GM12878 (cell line): ENCODE measurements around the gene WASF1. TPM values are rescaled to one million over a fixed set of nuclear protein-coding genes. Genes with fewer than 3 reads are reported as not detected.

Source experiments
- ATAC-seq: fragments of 200-7000 bp; cut with Tn5 transposase; 3 replicates; pipeline ENCODE4 v1.9.1; 2020; ENCODE audit warnings: mild to moderate bottlenecking, moderate library complexity
- BruUV-seq: library from RNA; stranded (reverse); fragments of 400-500 nt; replicated peaks from 2 replicates; lab custom pipeline; 2021; lab: Mats Ljungman, UMichigan
- CTCF ChIA-PET: fragments of 300-600 bp; sonication (Branson Sonifier 250); formaldehyde crosslinking; extraction: SDS; loops from one replicate; lab custom pipeline; 2021; ENCODE audit warnings: inconsistent platforms; lab: Yijun Ruan, JAX
- POLR2A ChIA-PET: fragments of 350-600 bp; formaldehyde crosslinking; extraction: SDS; loops from one replicate; lab custom pipeline; 2021; ENCODE audit warnings: inconsistent platforms; lab: Charles Lee
- RAD21 ChIA-PET: fragments of 300-600 bp; sonication (Branson Sonifier 250); formaldehyde crosslinking; loops from one replicate; lab custom pipeline; 2023; ENCODE audit warnings: antibody characterized with exemption; ENCODE audit not compliant: unreplicated experiment; lab: Charles Lee
- SMC1A ChIA-PET: fragments of 300-600 bp; sonication (Branson Sonifier 250); formaldehyde crosslinking; loops from one replicate; lab custom pipeline; 2023; ENCODE audit not compliant: unreplicated experiment, uncharacterized antibody; lab: Charles Lee
- DNase-seq: peaks from one replicate; pipeline ENCODE4 v3.0.0-alpha.2; 2011; ENCODE audit warnings: low read depth, low spot score
- FAIRE-seq: peaks from 3 replicates; lab custom pipeline; 2011; peaks lifted over from hg19 to GRCh38; lab: Jason Lieb, UNC
- H2AFZ ChIP-seq: 2 replicates; pipeline ENCODE4 v1.6.0; 2011; ENCODE audit warnings: low read depth, low read length, control low read depth; ENCODE audit not compliant: control insufficient read depth
- H3K27ac ChIP-seq: 2 replicates; pipeline ENCODE4 v1.5.1; 2011; ENCODE audit warnings: control low read depth; ENCODE audit not compliant: control insufficient read depth, insufficient read depth
- H3K27me3 ChIP-seq, 2 experiments: replicated peaks in 1 of 2; 2 replicates each; pipeline versions ENCODE4 v1.6.0 to v1.6.1; 2011; ENCODE audit warnings: low read length in 1 of 2; ENCODE audit not compliant: control insufficient read depth in 2 of 2, insufficient read depth in 2 of 2
- H3K36me3 ChIP-seq, 2 experiments: 2 replicates each; pipeline ENCODE4 v1.5.1; 2011; ENCODE audit warnings: low read length in 1 of 2; ENCODE audit not compliant: control insufficient read depth in 2 of 2, insufficient read depth in 2 of 2
- H3K4me1 ChIP-seq: 2 replicates; pipeline ENCODE4 v1.6.1; 2011; ENCODE audit warnings: mild to moderate bottlenecking, low read length, moderate library complexity, mixed read lengths; ENCODE audit not compliant: control insufficient read depth, insufficient read depth
- H3K4me2 ChIP-seq: 2 replicates; pipeline ENCODE4 v1.6.0; 2011; ENCODE audit warnings: control low read depth; ENCODE audit not compliant: control insufficient read depth, insufficient read depth
- H3K4me3 ChIP-seq: fragments of 200-600 bp; sonication (generic); 2 replicates; pipeline ENCODE4 v1.5.1; 2016
- H3K79me2 ChIP-seq: 2 replicates; pipeline ENCODE4 v1.6.0; 2011; ENCODE audit warnings: low read length; ENCODE audit not compliant: control insufficient read depth, insufficient read depth
- H3K9ac ChIP-seq: 2 replicates; pipeline ENCODE4 v1.8.0; 2011; ENCODE audit warnings: low read length, control low read depth, mixed read lengths; ENCODE audit not compliant: control insufficient read depth, insufficient read depth
- H3K9me3 ChIP-seq: replicated peaks from 3 replicates; pipeline ENCODE4 v1.5.1; 2011; ENCODE audit warnings: mild to moderate bottlenecking, low read length; ENCODE audit not compliant: control insufficient read depth, insufficient read depth
- H4K20me1 ChIP-seq: 2 replicates; pipeline ENCODE4 v1.6.0; 2011; ENCODE audit not compliant: control insufficient read depth, insufficient read depth
- GATAD2B ChIP-seq: fragments of 450-650 bp; conservative IDR thresholded peaks from 2 replicates; pipeline ENCODE4 v1.6.1; 2017; ENCODE audit warnings: low read depth, mild to moderate bottlenecking, moderate library complexity
- IKZF1 ChIP-seq: fragments of 450-650 bp; conservative IDR thresholded peaks from 2 replicates; pipeline ENCODE4 v1.6.1; 2017; ENCODE audit warnings: antibody characterized with exemption, mild to moderate bottlenecking
- NBN ChIP-seq: fragments of 450-650 bp; IDR thresholded peaks from 2 replicates; pipeline ENCODE4 v1.6.1; 2016
- PKNOX1 ChIP-seq: fragments of 450-650 bp; IDR thresholded peaks from 2 replicates; pipeline ENCODE4 v1.6.1; 2016; ENCODE audit warnings: mild to moderate bottlenecking
- POLR2A ChIP-seq: IDR thresholded peaks from 2 replicates; pipeline ENCODE4 v1.6.1; 2011; ENCODE audit warnings: low read depth, mild to moderate bottlenecking, low read length
- WGBS: methylation state at CpG from one replicate; pipeline ENCODE4 v1.1.6; 2016; ENCODE audit warnings: low lambda C conversion rate; ENCODE audit not compliant: insufficient replicate concordance, insufficient coverage; ENCODE audit errors: missing lambda C conversion rate; 5-methylcytosine and 5-hydroxymethylcytosine counted together
- in situ Hi-C: fragments of 300-500 bp; cut with MboI; formaldehyde crosslinking; loops from 9 replicates; pipeline ENCODE4 v1.14.3; 2018; ENCODE audit warnings: mixed read lengths
- intact Hi-C: fragments of 100-400 bp; cut with micrococcal nuclease; formaldehyde crosslinking; loops from one replicate; pipeline ENCODE4 v1.14.2; 2022; ENCODE audit not compliant: unreplicated experiment
- polyA plus RNA-seq, 11 experiments: library from polyadenylated mRNA; depleted of rRNA in 4 of 11; unstranded in 6 of 11; stranded (reverse) in 5 of 11; fragments of >200 nt; fragmentation: Nextera tagmentation in 4 of 11; fragmentation: Illumina TruSeq in 1 of 11; extraction: Ambion mirVana in 4 of 11; extraction: Trizol in 1 of 11; gene quantifications; 1 replicate in 1 of 11; 2 replicates in 10 of 11; pipeline versions ENCODE4 v1.2.1 to v1.2.3, GENCODE V29; 2011 to 2016; ENCODE audit warnings: inconsistent platforms in 2 of 11, missing spikeins in 2 of 11, low read depth in 1 of 11
- total RNA-seq, 4 experiments: library from RNA; depleted of rRNA in 3 of 4; stranded (reverse); fragments of >200 nt in 3 of 4; fragmentation: Illumina TruSeq in 1 of 4; extraction: Trizol in 1 of 4; gene quantifications; 2 replicates each; pipeline versions ENCODE4 v1.2.1 to v1.2.3, GENCODE V29; 2013 to 2021

WASF1 gene
- total and polyA plus RNA-seq, 10 of the 15 experiments (the other 5 are each of a cell fraction or from before 2014, with no cell fraction given), result 1.3 to 10.2 (median 4.5) TPM

GRCh38 chr6:110181131-110182030 is 1.9 kb upstream of the WASF1 start:
- peaks cover 3% of the 10 kb centered on the region for H3K4me1 ChIP-seq
- peaks cover 58% of the 10 kb centered on the region for H3K79me2 ChIP-seq
- peak overlapping the region; percentile 78 for H3K4me3 ChIP-seq
- in situ Hi-C loops, result no loop called here
- SMC1A ChIA-PET, result interaction anchor here (0.6 to 1.9 kb wide), 8 partner anchors 8 to 184 kb away, joined by 3 to 11 read pairs (median 4); no protein-coding TSS in a partner anchor
- peak; percentile 61; the same call in 1 of the 2 replicates for TF ChIP-seq PKNOX1
- TF ChIP-seq GATAD2B, result no peak
- TF ChIP-seq POLR2A, result no peak
- 0 out of 2 replicates have a peak, but pooled peaks have one; percentile 29 for TF ChIP-seq NBN
- TF ChIP-seq IKZF1, result 0 out of 2 replicates have a peak, but pooled peaks have one; percentile 9
- H3K9me3 ChIP-seq, result no peaks in the 10 kb centered on the region
- intact Hi-C loops, result loop anchor here (5.0 to 10.0 kb wide), 3 partner anchors 139 to 707 kb away; partner anchors contain the start of genes AK9 and FIG4
- POLR2A ChIA-PET, result interaction anchor here (0.5 to 1.9 kb wide), 4 partner anchors 16 to 373 kb away, joined by 4 to 6 read pairs (median 4); no protein-coding TSS in a partner anchor
- FAIRE-seq, result peak; percentile 69
- peak overlapping the region; percentile 77 for H3K27ac ChIP-seq
- peak overlapping the region; percentile 89 for H3K4me2 ChIP-seq
- no peaks in the 10 kb centered on the region; a peak in 1 of 4 replicates for H3K36me3 ChIP-seq
- no TSS peak for BruUV-seq
- peak; percentile 42 for ATAC-seq
- CTCF ChIA-PET, result interaction anchor here (1.0 to 1.4 kb wide), 6 partner anchors 24 to 681 kb away, joined by 3 to 8 read pairs (median 3); no protein-coding TSS in a partner anchor
- 18% methylated on average over 6 of the region's 6 CpGs for WGBS
- RAD21 ChIA-PET, result interaction anchor here (0.9 to 1.1 kb wide), 2 partner anchors 24 to 52 kb away, joined by 3 to 12 read pairs; no protein-coding TSS in a partner anchor
- DNase-seq, result no peak
- H3K9ac ChIP-seq, result peak overlapping the region; percentile 80
- no peak overlapping the region for H2AFZ ChIP-seq
- no peaks in the 10 kb centered on the region for H3K27me3 ChIP-seq
- no peaks in the 10 kb centered on the region for H4K20me1 ChIP-seq
